Type B pancreatic cell (in vitro differentiated cells): ENCODE measurements around the gene ZCCHC17. TPM values are rescaled to one million over a fixed set of nuclear protein-coding genes. Genes with fewer than 3 reads are reported as not detected.

ENCODE experiments used
- DNase-seq: peaks from one replicate; pipeline ENCODE4 v3.0.0; 2021; ENCODE audit warnings: mixed read lengths; ENCODE audit not compliant: unreplicated experiment; ENCODE audit errors: extremely low spot score
- H3K27ac Mint-ChIP-seq: 2 replicates; pipeline ENCODE4 v1.8.0; 2021; ENCODE audit warnings: mild to moderate bottlenecking, mixed read lengths
- H3K27me3 Mint-ChIP-seq: 2 replicates; pipeline ENCODE4 v1.8.0; 2021; ENCODE audit warnings: mixed read lengths
- H3K36me3 Mint-ChIP-seq: 2 replicates; pipeline ENCODE4 v1.8.0; 2021; ENCODE audit warnings: mixed read lengths
- H3K4me1 Mint-ChIP-seq: one replicate; pipeline ENCODE4 v1.8.0; 2021; ENCODE audit warnings: mixed read lengths; ENCODE audit not compliant: unreplicated experiment
- H3K4me3 Mint-ChIP-seq: 2 replicates; pipeline ENCODE4 v1.8.0; 2021; ENCODE audit warnings: mild to moderate bottlenecking, mixed read lengths
- H3K9me3 Mint-ChIP-seq: 2 replicates; pipeline ENCODE4 v1.8.0; 2021; ENCODE audit warnings: mixed read lengths
- CTCF ChIP-seq: fragments of 200-600 bp; sonication (generic); conservative IDR thresholded peaks from 2 replicates; pipeline ENCODE4 v1.5.0; 2021; ENCODE audit warnings: antibody characterized with exemption, mild to moderate bottlenecking
- total RNA-seq: library from RNA; stranded (reverse); gene quantifications from 2 replicates; pipeline ENCODE4 v1.2.1, GENCODE V29; 2021; ENCODE audit warnings: low replicate concordance

ZCCHC17 gene
- total RNA-seq, 1 donor from 2014 or later = 35.0 TPM

- no peaks in the 10 kb centered on the region for H3K9me3 Mint-ChIP-seq
Observed at GRCh38 chr1:31361607-31362006, 64.8 kb downstream of the ZCCHC17 start.

GRCh38 chr1:31362032-31362431, 65.2 kb downstream of the ZCCHC17 start:
- Mint-ChIP-seq H3K27me3 (no peaks in the 10 kb centered on the region), H3K4me3 (no peak overlapping the region), H3K4me1 (peaks cover 4% of the 10 kb centered on the region), H3K36me3 (peaks cover 26% of the 10 kb centered on the region), H3K27ac (no peak overlapping the region), H3K9me3 (no peaks in the 10 kb centered on the region)
- no peak for TF ChIP-seq CTCF
- DNase-seq = no peak

More at GRCh38 chr1:31361607-31362006, 64.8 kb downstream of the ZCCHC17 start:
- Mint-ChIP-seq H3K27ac (no peak overlapping the region), H3K4me3 (no peak overlapping the region), H3K4me1 (peaks cover 4% of the 10 kb centered on the region), H3K36me3 (peaks cover 26% of the 10 kb centered on the region), H3K27me3 (no peaks in the 10 kb centered on the region)
- DNase-seq = no peak
- no peak for TF ChIP-seq CTCF

- Mint-ChIP-seq H3K4me3 (no peak overlapping the region), H3K27ac (no peak overlapping the region), H3K36me3 (peaks cover 13% of the 10 kb centered on the region), H3K9me3 (no peaks in the 10 kb centered on the region), H3K4me1 (peaks cover 4% of the 10 kb centered on the region), H3K27me3 (no peaks in the 10 kb centered on the region)
- TF ChIP-seq CTCF = no peak
- DNase-seq = no peak
Observed at GRCh38 chr1:31364561-31365250, 67.9 kb downstream of the ZCCHC17 start.

- H3K27ac Mint-ChIP-seq = no peak overlapping the region
- peaks cover 10% of the 10 kb centered on the region for H3K4me1 Mint-ChIP-seq
- peaks cover 13% of the 10 kb centered on the region for H3K36me3 Mint-ChIP-seq
- no peaks in the 10 kb centered on the region for H3K9me3 Mint-ChIP-seq
- H3K4me3 Mint-ChIP-seq = no peak overlapping the region
- TF ChIP-seq CTCF = no peak
- H3K27me3 Mint-ChIP-seq = no peaks in the 10 kb centered on the region
- no peak for DNase-seq
Observed at GRCh38 chr1:31366796-31367195, 70.0 kb downstream of the ZCCHC17 start.

- Mint-ChIP-seq H3K36me3 (peaks cover 8% of the 10 kb centered on the region), H3K27me3 (peaks cover 4% of the 10 kb centered on the region), H3K4me3 (no peak overlapping the region), H3K27ac (no peak overlapping the region), H3K9me3 (no peaks in the 10 kb centered on the region), H3K4me1 (peaks cover 26% of the 10 kb centered on the region)
- DNase-seq = no peak
- no peak for TF ChIP-seq CTCF
Observed at GRCh38 chr1:31368611-31369107, 71.8 kb downstream of the ZCCHC17 start.
